ENCODE data around the gene ELK4.

Gene ELK4

DNA sequence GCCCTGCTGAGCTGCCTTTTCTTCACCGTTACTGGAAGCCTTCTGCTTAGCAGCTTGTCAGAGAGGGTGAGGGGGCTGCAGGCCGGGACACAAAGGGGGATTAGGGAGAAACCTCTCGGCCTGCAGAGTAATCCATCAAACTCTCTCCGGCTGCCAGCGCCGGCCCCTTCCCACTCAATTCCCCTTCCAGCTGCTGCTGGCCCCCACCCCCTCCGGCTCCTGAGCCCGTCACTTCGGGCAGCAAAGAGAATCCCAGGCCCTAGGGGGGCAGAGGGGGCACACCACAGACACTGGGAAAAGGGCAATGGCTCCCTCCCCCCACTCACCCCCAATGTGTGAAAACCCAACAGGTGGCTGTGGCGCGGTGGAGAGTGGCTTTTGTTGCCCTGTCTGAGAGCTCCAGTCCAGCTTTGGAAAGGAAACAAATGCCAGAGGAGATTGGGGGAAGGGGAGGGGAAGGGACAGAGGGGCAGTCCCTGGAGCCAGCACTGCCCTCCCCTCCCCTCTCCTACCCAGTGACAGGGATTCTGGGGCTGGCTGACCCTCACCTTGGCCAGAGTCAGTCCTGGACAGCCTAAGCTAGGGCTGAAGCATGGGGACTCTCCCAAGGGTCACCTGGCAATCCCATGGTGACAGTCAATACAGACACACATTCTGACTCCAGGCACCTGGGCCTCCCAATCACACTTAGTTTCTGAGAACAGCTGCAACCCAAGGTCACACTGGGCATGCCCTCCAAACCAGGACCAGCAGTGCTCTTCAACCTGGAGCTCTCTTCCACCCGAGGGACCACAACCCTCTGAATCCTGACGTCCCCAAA is 39.0 kb upstream of the ELK4 start:
- no peak for DNase-seq (ENCODE audit: extremely low spot score)
- POLR2A ChIA-PET: interaction anchor here (0.5 kb wide), 1 partner anchor 262 kb away, joined by 3 read pairs; no protein-coding TSS in a partner anchor
- CTCF ChIA-PET: interaction anchor here (1.1 to 1.7 kb wide), 2 partner anchors 10 to 12 kb away, joined by 3 to 9 read pairs; partner anchors contain the start of gene SLC45A3
- TF ChIP-seq L3MBTL2 (conservative IDR thresholded peaks at IDR 0.05): no peak
- TF ChIP-seq FOXA1 (IDR thresholded peaks at IDR 0.05): no peak
- no peak for TF ChIP-seq NFRKB (IDR thresholded peaks at IDR 0.05)
- no peak for TF ChIP-seq FOXM1 (IDR thresholded peaks at IDR 0.05; ENCODE audit: borderline replicate concordance)
- no peak for TF ChIP-seq BHLHE40 (IDR thresholded peaks at IDR 0.05; ENCODE audit: borderline replicate concordance)
- no peak for TF ChIP-seq ARNT (IDR thresholded peaks at IDR 0.05)

- POLR2A ChIA-PET: no interaction called here
- CTCF ChIA-PET: interaction anchor here (1.1 to 3.7 kb wide), 2 partner anchors 10 to 11 kb away, joined by 3 to 20 read pairs; partner anchors contain the start of gene SLC45A3
- TF ChIP-seq FOXA1 (IDR thresholded peaks at IDR 0.05) (no peak), ELF4 (IDR thresholded peaks at IDR 0.05) (no peak), ARNT (IDR thresholded peaks at IDR 0.05) (no peak), L3MBTL2 (conservative IDR thresholded peaks at IDR 0.05) (no peak), ZNF384 (IDR thresholded peaks at IDR 0.05) (no peak), TARDBP (IDR thresholded peaks at IDR 0.05) (no peak), SUZ12 (IDR thresholded peaks at IDR 0.05) (no peak), CTBP1 (IDR thresholded peaks at IDR 0.05; ENCODE audit: borderline replicate concordance) (no peak), NFRKB (IDR thresholded peaks at IDR 0.05) (no peak), LEF1 (IDR thresholded peaks at IDR 0.05; ENCODE audit: borderline replicate concordance) (no peak), FOXM1 (IDR thresholded peaks at IDR 0.05; ENCODE audit: borderline replicate concordance) (no peak), BHLHE40 (IDR thresholded peaks at IDR 0.05; ENCODE audit: borderline replicate concordance) (no peak), FOXK2 (IDR thresholded peaks at IDR 0.05) (no peak)
- TF ChIP-seq, protein P1, sequence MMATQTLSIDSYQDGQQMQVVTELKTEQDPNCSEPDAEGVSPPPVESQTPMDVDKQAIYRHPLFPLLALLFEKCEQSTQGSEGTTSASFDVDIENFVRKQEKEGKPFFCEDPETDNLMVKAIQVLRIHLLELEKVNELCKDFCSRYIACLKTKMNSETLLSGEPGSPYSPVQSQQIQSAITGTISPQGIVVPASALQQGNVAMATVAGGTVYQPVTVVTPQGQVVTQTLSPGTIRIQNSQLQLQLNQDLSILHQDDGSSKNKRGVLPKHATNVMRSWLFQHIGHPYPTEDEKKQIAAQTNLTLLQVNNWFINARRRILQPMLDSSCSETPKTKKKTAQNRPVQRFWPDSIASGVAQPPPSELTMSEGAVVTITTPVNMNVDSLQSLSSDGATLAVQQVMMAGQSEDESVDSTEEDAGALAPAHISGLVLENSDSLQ (IDR thresholded peaks at IDR 0.05): no peak
- DNase-seq (ENCODE audit: extremely low spot score): no peak
Measured at GRCh38 chr1:205670150-205670446, 38.3 kb upstream of the ELK4 start.

DNA sequence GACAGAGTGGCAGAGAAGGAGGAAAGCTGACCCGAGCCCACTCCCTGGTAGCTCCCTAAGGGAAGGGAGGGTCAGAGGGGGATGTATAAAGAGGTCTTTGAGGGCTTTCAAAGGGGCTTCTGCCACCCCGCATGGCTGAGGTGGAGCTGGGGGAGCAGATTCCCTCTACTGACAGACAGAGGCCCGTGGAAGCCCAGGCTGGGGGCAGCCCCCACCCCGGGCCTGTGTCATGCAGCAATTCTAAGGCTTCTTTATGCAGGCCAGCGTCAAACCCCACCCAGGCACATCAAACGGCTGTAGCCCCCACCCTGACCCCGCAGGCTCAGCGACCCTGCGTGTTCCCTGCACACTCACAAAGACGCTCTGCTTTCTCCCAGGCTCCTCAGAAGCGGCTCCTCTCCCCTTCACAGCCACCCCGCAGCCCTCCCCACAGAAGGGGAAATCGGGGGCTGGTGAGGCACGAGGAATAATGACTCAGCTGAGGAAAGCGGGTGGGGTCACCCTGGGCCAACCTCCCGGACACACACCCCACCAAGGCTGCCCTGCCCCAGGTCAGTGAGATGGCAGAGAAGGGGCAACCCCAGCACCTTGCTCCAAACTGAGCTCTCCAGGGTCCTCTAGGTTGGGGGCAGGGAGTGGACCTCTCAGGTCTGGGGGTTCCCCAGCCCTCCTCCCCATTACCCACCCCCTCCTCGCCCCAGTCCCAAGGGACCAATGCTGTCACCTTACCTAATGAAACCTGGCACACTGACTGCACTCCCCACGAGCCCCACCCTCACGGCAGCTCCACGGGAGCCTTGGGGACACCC is 37.7 kb upstream of the ELK4 start:
- no peak for DNase-seq (ENCODE audit: extremely low spot score)
- TF ChIP-seq HDGF (IDR thresholded peaks at IDR 0.05; ENCODE audit: borderline replicate concordance) (no peak), BHLHE40 (IDR thresholded peaks at IDR 0.05; ENCODE audit: borderline replicate concordance) (no peak), SUZ12 (IDR thresholded peaks at IDR 0.05) (no peak), ZNF384 (IDR thresholded peaks at IDR 0.05) (no peak), TARDBP (IDR thresholded peaks at IDR 0.05) (no peak), NFRKB (IDR thresholded peaks at IDR 0.05) (no peak), FOXK2 (IDR thresholded peaks at IDR 0.05) (no peak), SP1 (IDR thresholded peaks at IDR 0.05) (no peak), LEF1 (IDR thresholded peaks at IDR 0.05; ENCODE audit: borderline replicate concordance) (no peak), FOXA1 (IDR thresholded peaks at IDR 0.05) (no peak)
- TF ChIP-seq, protein P1 (IDR thresholded peaks at IDR 0.05): no peak
- ChIA-PET POLR2A (no interaction called here), CTCF (interaction anchor here (1.1 to 3.7 kb wide), 2 partner anchors 11 kb away, joined by 3 to 20 read pairs; partner anchors contain the start of gene SLC45A3)

DNA sequence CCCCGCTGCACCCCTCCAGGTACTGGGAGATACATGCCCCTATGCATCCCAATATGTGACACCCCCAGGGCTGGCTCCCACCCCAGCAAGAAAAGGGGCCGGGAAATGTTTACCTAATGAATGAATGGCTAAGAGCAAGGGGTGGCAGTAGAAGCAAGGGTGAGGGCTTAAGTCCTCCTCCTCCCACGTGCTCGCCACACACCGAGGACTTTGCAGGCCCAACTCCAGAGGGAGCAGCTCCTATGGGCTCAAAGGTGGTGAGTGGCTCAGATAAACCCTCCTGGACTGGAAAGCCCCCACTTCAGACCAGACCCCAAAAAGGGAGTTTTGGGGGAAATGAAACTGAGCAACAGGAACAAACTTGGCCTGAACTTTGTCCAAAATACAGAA is 37.1 kb upstream of the ELK4 start:
- no peak for DNase-seq (ENCODE audit: extremely low spot score)
- ChIA-PET CTCF (interaction anchor here (0.6 to 3.7 kb wide), 2 partner anchors 10 to 366 kb away, joined by 4 to 20 read pairs; no protein-coding TSS in a partner anchor), POLR2A (no interaction called here)
- no peak for TF ChIP-seq FOXK2 (IDR thresholded peaks at IDR 0.05)

GRCh38 chr1:205667909-205668643 is 36.3 kb upstream of the ELK4 start:
- TF ChIP-seq ARNT (IDR thresholded peaks at IDR 0.05): no peak
- TF ChIP-seq, protein P1 (IDR thresholded peaks at IDR 0.05): no peak
- TF ChIP-seq HDGF (IDR thresholded peaks at IDR 0.05; ENCODE audit: borderline replicate concordance): no peak
- TF ChIP-seq FOXA1 (IDR thresholded peaks at IDR 0.05): no peak
- POLR2A ChIA-PET: no interaction called here
- CTCF ChIA-PET: interaction anchor here (0.9 to 3.7 kb wide), 2 partner anchors 9 to 76 kb away, joined by 3 to 20 read pairs; no protein-coding TSS in a partner anchor
- DNase-seq (ENCODE audit: extremely low spot score): no peak

Data from HEK293T (cell line).